Ovary (tissue), 3 donors: ENCODE measurements around the gene MAPK10.

Experiments used
- POLR2A ChIP-seq: fragments of 450-650 bp; IDR thresholded peaks from one replicate; pipeline ENCODE4 v1.6.1; 2017; ENCODE audit warnings: antibody characterized with exemption, mild to moderate bottlenecking, moderate library complexity
- TF ChIP-seq, protein P1 (sequence below), 3 donors: fragments of 450-650 bp in 2 of 3; fragments of 200-600 bp in 1 of 3; IDR thresholded peaks; one replicate each; pipeline versions ENCODE4 v1.5.1 to v1.8.0; 2016 to 2022; ENCODE audit warnings: antibody characterized with exemption in 3 of 3, mild to moderate bottlenecking in 1 of 3
- donor health status: DM: no; HTN: no; CAD: no.

- TF ChIP-seq, protein P1, sequence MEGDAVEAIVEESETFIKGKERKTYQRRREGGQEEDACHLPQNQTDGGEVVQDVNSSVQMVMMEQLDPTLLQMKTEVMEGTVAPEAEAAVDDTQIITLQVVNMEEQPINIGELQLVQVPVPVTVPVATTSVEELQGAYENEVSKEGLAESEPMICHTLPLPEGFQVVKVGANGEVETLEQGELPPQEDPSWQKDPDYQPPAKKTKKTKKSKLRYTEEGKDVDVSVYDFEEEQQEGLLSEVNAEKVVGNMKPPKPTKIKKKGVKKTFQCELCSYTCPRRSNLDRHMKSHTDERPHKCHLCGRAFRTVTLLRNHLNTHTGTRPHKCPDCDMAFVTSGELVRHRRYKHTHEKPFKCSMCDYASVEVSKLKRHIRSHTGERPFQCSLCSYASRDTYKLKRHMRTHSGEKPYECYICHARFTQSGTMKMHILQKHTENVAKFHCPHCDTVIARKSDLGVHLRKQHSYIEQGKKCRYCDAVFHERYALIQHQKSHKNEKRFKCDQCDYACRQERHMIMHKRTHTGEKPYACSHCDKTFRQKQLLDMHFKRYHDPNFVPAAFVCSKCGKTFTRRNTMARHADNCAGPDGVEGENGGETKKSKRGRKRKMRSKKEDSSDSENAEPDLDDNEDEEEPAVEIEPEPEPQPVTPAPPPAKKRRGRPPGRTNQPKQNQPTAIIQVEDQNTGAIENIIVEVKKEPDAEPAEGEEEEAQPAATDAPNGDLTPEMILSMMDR (IDR thresholded peaks at IDR 0.05) = no peak
- no peak for TF ChIP-seq POLR2A
Measured at GRCh38 chr4:86334020-86334750, 25.7 kb downstream of the MAPK10 start.
